Brain microvascular endothelial cell (primary cell): ENCODE measurements around the gene MON2.
A peak's percentile ranks its signal among the peaks of the same experiment; 100 is the strongest.

Experiments
- DNase-seq: peaks from one replicate; pipeline ENCODE4 v3.0.0-alpha.2; 2020
- H3K27ac ChIP-seq: fragments of 250-450 bp; sonication (Bioruptor Pico); 2 replicates; pipeline ENCODE4 v1.5.1; 2020; ENCODE audit warnings: mild to moderate bottlenecking, moderate library complexity
- H3K27me3 ChIP-seq: fragments of 250-450 bp; sonication (Bioruptor Pico); replicated peaks from 2 replicates; pipeline ENCODE4 v1.5.1; 2020; ENCODE audit warnings: mild to moderate bottlenecking
- H3K36me3 ChIP-seq: fragments of 250-450 bp; sonication (Bioruptor Pico); replicated peaks from 2 replicates; pipeline ENCODE4 v1.5.1; 2020; ENCODE audit warnings: mild to moderate bottlenecking
- H3K4me3 ChIP-seq: 2 replicates; pipeline ENCODE4 v1.5.1; 2011; ENCODE audit warnings: low read depth, mild to moderate bottlenecking, control low read depth, low read length, moderate library complexity
- CTCF ChIP-seq: IDR thresholded peaks from 2 replicates; pipeline ENCODE4 v1.5.1; 2011; ENCODE audit warnings: low read depth, mild to moderate bottlenecking, moderate library complexity, low read length, control low read depth, inconsistent platforms; ENCODE audit errors: missing control alignments
- in situ Hi-C: cut with HindIII; loops from 2 replicates; pipeline ENCODE4 v1.10.0; 2017; ENCODE audit warnings: low sequenced_read_pairs, low pct_ligation_motif_present

MON2 gene

GRCh38 chr12:62603061-62603810 is 136.6 kb downstream of the MON2 start:
- H3K27me3 ChIP-seq = no peaks in the 10 kb centered on the region
- peak; percentile 70 for DNase-seq
- peak; percentile 60 for TF ChIP-seq CTCF
- H3K36me3 ChIP-seq = no peaks in the 10 kb centered on the region
- in situ Hi-C loops = no loop called here
- H3K27ac ChIP-seq = peak overlapping the region; percentile 98
- peak overlapping the region; percentile 90 for H3K4me3 ChIP-seq

GRCh38 chr12:62603811-62604098 is 137.1 kb downstream of the MON2 start:
- no peak for DNase-seq
- H3K4me3 ChIP-seq = peak overlapping the region; percentile 90
- peak overlapping the region; percentile 98 for H3K27ac ChIP-seq
- H3K27me3 ChIP-seq = no peaks in the 10 kb centered on the region
- no peak for TF ChIP-seq CTCF
- no peaks in the 10 kb centered on the region for H3K36me3 ChIP-seq
- in situ Hi-C loops = no loop called here

DNA sequence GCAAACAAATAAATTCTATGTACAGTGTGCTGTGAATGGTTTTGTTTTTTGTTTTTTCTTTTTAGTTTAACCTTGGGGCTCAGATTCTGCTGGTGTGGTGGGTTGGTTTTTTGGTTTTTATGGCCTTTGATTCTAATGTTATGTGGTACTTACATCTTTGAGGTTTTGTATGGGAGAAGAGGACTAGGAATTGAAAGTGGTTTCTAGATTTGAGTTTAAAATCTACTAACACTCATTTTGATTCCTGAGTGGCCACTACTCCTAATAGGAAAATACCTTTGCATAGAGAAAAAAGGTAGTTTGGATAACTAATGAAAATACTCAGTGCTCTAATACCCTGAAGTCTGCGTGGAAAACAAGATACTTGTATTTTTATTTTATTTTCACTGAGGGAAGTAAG is 137.7 kb downstream of the MON2 start:
- no peaks in the 10 kb centered on the region for H3K36me3 ChIP-seq
- peak overlapping the region; percentile 98 for H3K27ac ChIP-seq
- no peaks in the 10 kb centered on the region for H3K27me3 ChIP-seq
- TF ChIP-seq CTCF = no peak
- DNase-seq = no peak
- in situ Hi-C loops = no loop called here
- peak overlapping the region; percentile 90 for H3K4me3 ChIP-seq

GRCh38 chr12:62604871-62605270 is 138.2 kb downstream of the MON2 start:
- TF ChIP-seq CTCF = no peak

GRCh38 chr12:62605981-62606380 is 139.4 kb downstream of the MON2 start:
- DNase-seq = no peak
- H3K27me3 ChIP-seq = no peaks in the 10 kb centered on the region
- no peak for TF ChIP-seq CTCF
- H3K4me3 ChIP-seq = no peak overlapping the region
- peak overlapping the region; percentile 98 for H3K27ac ChIP-seq
- in situ Hi-C loops = no loop called here
- H3K36me3 ChIP-seq = no peaks in the 10 kb centered on the region

More at GRCh38 chr12:62604871-62605270, 138.2 kb downstream of the MON2 start:
- peak; percentile 36 for DNase-seq
- Histone ChIP-seq H3K27ac (peak overlapping the region; percentile 98), H3K4me3 (peak overlapping the region; percentile 90), H3K36me3 (no peaks in the 10 kb centered on the region), H3K27me3 (no peaks in the 10 kb centered on the region)
- in situ Hi-C loops = no loop called here

DNA sequence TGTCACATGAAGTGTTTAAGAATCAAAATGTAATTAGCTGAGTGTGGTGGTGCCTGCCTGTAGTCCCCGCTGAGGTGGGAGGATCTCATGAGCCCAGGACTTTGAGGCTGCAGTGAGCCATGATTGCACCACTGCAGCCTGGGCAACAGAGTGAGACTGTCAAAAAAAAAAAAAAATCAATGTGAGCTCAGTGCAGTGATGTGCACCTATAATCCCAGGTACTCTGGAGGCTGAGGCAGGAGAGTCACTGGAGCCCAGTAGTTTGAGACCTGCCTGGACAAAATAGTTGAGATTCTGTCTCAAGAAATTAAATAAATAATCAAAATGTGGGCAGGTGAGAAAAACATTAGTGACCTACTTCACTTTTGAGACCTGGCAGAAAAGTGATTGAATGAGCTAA is 140.0 kb downstream of the MON2 start:
- no peak for DNase-seq
- Histone ChIP-seq H3K27ac (no peak overlapping the region), H3K27me3 (no peaks in the 10 kb centered on the region), H3K36me3 (no peaks in the 10 kb centered on the region), H3K4me3 (no peak overlapping the region)
- in situ Hi-C loops = no loop called here
- no peak for TF ChIP-seq CTCF
